HG03442 (cell line): ENCODE measurements around the gene INSRR.

Experiments
- ATAC-seq: cut with Tn5 transposase; IDR thresholded peaks from one replicate; pipeline ENCODE4 v1.9.1; 2021; ENCODE audit warnings: mild to moderate bottlenecking, moderate library complexity; ENCODE audit not compliant: unreplicated experiment

Gene INSRR

DNA sequence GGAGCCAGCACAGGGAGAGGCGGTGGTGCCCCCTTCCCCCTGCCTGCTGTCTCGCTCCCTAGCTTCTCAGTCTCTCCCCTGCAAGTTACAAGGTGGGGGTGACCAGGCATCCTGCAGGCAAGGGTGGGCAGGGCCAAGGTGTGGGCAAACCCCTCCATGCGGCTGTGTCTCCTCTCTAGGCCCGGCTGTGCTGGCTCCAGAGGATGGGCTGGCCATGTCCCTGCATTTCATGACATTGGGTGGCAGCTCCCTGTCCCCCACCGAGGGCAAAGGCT is 16.4 kb upstream of the INSRR start:
- ATAC-seq, result no peak

DNA sequence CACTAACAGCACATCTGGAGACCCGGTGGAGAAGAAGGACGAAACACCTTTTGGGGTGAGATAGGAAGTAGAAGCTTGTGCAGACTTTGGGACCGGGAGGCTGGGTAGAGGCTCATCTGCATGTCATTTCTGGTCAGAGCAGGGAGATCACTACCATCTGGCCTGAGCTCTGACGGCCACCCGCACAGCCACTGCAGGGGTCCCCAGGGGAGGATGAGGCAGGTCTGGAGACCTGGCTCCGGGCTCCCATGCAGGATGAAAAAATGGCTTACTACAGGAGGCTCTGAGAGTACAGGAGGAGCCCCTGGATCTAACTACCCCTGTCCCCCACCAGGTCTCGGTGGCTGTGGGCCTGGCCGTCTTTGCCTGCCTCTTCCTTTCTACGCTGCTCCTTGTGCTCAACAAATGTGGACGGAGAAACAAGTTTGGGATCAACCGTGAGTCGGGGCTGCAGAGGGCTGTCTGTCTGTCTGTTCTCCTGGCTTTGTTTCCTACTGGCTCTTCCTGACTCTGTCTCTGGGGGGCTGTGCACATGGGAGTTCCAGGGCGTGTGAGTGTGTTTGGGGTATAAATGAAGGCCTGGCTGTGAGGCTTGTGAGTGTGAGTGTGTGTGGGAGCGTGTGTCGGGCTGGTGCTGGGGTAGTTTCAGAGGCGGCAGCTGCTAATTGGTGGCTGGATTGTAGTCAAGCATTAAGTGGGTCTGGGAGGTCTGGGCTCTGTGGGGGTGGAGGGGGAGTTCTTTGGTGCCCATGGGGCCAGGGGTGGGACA is 15.8 kb upstream of the INSRR start:
- ATAC-seq, result no peak

DNA sequence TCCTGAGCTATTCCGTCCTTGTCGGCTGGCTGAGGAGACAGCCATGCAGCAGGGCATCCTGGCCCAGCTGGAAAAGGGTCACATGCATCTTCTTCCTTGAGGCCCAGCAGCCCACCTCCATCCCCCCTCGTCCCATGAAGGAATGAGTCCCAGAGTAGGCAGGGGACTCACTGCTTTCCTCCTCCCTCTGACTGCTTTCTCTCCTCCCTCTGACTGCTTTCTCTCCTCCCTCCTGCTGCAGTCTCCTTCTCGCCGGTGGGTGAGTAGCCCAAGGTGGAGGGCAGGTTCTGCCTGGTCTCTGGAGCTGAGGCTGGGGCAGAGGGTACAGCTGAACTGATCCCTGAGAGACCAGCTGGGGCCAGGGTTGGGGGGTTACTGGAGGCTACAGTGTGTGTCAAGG is 15.2 kb upstream of the INSRR start:
- no peak for ATAC-seq

DNA sequence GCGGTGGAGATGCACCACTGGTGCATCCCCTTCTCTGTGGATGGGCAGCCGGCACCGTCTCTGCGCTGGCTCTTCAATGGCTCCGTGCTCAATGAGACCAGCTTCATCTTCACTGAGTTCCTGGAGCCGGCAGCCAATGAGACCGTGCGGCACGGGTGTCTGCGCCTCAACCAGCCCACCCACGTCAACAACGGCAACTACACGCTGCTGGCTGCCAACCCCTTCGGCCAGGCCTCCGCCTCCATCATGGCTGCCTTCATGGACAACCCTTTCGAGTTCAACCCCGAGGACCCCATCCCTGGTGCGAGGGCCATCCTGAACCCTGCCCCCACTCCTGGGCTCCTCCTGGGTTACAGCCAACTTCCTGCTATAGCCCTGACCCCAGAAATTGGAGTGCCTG is 14.7 kb upstream of the INSRR start:
- no peak for ATAC-seq

DNA sequence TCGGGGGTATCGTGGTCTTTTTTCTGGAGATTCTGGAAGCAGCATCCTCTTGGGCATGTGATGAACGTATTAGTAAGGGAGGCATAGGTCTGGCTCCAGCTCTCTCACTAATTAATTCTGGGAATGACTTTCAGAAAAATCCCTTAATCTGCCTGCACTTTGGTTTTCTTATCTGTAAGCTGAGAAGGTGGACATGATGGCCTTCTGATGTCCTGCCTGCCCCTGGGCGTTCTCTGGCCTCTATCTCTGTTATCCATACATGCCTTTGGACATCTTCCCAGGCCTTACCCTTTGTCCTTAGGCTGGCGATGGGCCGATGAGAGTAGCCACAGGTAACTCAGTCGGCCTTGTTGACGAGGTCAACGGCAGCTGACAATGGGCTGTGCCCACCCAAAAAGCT is 10.5 kb upstream of the INSRR start:
- ATAC-seq, result no peak

DNA sequence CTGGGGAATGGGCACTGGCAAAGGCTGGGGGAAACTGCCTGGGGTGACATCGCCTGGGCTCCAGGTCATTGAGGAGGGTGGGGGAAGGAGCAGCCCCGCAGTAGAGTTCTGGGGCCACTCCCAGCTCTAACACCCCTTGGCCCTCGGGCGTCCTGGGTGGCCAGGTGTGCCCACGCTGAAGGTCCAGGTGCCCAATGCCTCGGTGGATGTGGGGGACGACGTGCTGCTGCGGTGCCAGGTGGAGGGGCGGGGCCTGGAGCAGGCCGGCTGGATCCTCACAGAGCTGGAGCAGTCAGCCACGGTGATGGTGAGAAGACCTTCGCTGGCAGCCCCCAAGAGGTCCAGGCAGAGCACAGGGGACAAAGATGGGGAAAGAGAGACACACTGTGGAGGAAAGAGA is 9.4 kb upstream of the INSRR start:
- ATAC-seq, result no peak

DNA sequence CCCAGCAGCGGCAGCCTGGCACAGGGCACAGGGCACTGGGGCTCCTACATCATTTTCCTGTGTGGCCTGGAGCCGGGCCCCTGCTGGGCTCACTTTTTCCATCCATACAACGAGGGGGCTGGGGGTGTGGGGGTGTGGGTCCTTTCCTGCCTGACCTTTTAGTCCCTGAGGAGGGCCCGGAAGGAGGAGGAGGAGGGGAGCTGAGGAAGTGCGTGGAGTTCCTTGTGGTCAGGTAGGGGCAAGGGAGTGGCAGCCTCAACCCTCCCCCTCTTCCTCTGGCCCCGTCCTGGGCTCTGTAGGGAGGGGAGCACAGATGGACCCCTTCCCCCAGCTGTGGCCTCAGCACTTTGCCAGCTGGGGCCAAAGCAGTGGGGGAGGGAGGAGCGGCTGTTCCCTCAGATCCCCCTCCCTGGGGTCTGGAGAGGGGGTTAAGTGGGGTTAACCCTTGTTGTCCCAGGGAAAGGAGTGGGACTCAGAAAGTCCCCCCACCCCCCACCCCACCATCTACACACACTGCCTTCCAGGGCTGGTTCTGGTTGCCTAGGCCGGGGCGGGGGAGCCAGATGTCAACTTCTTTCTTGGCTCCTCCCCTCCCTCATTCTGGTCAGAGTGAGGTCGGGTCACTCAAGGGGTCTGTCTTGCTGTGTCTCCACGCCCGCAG is 7.5 kb upstream of the INSRR start:
- no peak for ATAC-seq

DNA sequence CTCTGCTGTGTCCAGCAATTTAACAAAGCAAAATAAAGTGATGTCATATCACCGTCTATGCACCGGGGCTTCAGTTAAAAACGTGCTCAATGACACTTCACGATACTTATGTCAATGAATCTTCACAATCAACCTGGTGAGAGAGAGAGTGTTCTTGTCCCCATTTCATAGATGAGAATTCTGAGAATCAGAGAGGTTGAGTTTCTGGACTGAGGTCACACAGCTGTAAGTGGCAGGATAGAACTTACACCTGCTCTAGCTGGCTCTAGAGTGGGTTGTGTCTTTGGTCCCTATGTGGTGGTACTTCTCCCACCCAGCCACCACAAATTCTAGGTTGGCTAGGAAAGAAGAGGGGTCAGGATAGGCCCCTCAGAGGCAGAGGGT is 6.9 kb upstream of the INSRR start:
- ATAC-seq, result no peak

DNA sequence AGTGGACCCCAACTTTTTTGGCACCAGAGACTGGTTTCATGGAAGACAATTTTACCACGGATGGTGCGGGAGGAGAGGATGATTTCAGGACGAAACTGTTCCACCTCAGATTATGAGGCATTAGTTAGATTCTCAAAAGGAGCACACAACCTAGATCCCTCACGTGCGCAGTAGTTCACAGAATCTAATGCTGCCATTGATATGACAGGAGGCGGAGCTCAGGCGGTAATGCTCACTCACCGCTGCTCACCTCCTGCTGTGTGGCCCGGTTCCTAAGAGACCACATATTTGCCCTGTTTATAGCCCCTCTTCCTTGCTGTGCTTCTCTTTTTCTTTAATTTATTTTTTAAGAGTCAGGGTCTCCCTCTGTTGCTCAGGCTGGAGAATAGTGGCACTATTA is 6.3 kb upstream of the INSRR start:
- no peak for ATAC-seq

DNA sequence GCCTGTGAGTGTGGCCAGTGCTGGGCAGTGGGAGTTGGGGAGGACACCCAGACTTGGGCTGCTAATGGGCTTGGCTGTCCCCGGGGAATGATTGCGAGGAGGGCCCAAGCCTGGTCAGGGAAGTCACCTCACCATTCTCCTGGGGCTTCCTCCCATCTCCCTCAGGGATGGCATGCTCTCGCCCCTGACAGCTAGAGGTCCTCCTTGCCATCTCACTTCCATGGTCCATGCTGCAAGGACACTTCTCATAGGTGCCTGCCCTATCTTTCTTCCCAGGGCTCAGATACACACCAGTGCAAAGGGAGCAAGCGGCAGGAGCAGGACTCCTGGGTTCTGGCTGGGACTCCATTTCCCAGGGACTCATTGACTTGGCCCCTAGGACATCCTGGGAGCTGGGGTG is 5.9 kb upstream of the INSRR start:
- ATAC-seq, result no peak

DNA sequence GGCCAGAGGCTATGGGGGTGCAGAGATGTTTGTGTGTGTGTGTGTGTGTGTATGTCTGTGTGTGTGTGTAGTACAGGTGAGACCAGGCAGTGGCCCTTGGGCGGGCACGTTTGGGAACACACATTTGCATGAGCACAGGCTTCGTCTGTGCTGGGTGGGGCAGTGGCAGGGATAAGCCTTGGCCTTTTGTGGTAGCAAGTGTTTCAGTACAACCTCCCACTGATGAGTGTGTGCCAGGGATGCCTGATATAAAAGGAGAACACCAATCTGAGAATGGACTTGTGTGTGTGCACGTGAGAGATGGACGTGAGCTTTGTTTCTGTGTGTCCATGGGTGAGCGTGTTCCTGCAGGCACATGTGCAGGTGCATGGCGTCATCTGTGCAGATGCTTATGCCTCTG is 4.7 kb upstream of the INSRR start:
- ATAC-seq, result no peak

DNA sequence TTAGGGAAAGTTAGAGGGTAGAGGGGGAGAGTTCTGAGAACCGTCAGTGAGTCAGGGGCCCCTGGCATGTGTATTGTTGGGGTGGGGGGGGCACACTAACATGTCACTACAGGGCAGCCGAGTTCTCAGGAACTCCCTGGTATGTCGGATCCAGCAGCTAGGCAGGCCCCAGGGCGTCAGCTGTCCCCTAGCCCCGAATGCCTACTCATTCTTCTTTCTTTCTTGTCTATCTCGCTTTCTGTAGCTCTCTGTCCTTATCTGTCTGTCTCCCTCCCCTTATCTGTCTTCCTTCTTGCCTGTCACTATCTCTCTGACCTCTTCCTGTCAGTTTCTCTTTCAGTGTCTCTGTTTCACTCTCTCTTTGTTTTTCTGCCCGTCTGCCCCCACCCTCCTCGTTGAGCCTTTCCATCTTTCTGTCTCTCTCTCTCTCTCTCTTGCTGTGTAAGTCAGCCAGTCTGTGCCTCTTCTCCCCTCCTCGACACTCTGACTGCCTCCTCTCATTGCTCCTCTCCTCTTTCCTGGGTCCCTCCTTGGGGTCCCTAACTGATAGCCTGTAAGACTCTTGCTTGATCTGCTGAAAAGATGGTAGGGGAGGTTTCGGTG is 4.2 kb upstream of the INSRR start:
- no peak for ATAC-seq

DNA sequence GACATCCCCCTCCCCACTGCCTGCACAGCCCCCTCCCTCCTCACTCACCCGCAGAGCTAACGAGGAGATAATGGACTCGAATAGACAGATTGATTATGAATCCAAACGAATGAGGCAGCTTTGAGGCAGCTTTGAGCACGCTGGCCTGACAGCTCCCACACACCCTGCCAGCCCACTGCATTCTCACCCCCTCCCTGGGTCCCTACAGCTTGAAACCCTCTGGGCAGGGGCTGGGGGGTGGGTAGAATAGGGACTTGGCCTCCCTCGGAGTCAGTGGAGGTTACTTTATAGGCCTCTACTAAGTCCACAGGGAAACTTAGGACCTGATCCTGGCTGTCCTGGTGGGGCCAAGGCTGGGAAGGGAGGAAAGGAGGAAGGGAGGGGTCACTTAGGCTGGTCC is 3.7 kb upstream of the INSRR start:
- no peak for ATAC-seq

DNA sequence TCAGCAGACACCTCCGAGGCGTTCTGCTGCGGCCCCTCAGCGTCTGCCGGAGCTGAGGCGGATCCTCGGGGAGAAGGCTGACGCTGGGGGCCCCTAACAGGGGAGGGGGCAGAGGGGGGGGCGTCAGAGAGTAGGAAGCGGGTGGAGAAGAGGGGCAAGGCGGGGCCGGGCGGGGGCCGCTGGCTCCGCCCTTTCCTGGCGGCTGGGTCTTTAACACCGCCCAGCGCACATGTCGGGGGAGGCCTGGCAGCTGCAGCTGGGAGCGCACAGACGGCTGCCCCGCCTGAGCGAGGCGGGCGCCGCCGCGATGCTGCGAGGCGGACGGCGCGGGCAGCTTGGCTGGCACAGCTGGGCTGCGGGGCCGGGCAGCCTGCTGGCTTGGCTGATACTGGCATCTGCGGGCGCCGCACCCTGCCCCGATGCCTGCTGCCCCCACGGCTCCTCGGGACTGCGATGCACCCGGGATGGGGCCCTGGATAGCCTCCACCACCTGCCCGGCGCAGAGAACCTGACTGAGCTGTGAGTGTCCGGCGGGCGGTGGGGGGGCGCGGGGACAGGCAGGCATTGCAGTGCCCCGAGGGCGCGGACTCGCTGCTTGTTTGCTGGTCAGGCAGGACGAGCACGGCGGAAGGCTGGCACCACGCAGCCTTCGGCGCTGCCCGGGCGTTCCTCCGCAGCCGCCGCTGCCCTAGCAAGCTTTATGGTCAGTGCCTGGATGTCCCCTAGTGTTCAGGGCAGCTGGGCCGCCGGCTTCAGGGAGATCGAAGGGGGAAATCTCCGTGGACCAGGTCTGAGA is 1.9 kb upstream of the INSRR start, which contains the start of gene NTRK1:
Gene NTRK1 (plus strand): TSS at position 238 of the 796 bp plus-strand sequence. CDS start 70 bp downstream, at position 308.
- ATAC-seq, result no peak

DNA sequence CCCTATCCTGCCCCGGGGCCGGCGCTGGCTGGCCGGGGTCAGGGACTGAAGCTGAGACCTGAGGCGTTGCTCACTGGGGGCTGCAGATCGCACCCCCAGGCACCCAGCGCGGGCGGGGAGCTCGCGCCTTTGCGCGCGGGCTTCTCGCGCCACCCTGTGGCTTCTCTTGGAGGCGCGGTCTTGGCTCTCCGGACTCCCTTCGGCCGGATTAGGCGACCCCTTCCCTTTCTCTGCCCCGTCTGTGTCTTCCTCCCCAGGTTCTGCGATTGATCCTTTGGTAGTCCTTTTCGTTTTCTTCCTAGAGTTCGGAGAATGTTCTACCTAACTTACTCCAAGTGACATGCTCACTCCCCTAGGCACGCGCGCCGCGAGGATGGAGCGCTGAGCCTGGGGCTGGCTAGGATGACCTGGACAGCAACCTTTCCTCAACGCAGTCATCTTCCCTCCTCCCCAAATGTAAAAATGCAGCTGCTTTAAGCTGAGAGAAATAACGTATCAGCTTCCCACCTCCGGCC is 1.3 kb upstream of the INSRR start:
- no peak for ATAC-seq

DNA sequence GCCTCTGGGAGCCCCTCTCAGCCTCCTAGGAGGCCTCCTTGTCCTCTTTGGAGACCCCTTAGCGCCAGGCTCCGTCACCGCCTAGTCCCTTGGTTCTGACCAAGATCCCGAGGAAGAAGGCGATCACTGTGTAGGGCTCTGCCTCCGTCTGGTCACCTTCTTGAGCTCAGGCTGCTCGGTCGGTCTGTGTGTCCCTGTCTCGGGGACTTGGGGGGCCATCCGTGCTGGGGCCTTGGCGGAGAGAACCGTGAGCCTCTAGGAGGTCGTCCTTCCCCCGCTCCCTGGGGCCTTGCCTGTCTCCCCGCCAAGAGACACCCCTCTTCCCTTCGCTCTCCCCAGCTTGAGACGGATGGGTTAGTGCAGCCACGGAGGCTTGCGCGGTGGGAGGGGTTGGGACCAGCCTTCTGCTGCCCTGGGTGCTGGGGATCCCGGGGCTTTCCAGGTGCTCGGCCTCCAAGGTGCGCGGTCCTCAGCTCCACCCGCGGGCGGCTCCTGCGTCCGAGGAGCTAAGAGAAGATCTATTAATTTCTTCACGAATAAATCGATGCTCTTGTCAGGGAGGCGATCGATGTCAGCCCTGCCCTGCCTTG is 701 bp upstream of the INSRR start:
- ATAC-seq, result no peak

DNA sequence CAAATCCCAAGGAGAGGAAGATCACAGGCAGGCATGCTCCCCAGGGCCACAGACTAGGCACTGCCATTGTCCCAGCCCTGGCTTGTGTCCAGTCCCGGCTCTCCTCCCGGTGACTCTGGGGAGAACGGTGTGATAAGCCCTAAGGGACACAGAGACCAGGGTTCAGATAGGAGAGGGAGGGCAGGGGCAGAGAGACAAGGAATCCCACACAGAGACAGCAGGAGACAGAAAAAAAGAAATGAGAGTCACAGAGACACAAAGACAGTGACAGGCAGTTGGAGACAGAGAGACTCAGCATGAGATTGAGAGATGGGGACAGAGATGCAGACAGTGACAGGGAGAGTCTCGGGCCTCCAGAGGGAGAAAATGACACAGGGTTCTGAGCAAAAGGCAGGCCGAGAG is 361 bp downstream of the INSRR start:
- no peak for ATAC-seq

DNA sequence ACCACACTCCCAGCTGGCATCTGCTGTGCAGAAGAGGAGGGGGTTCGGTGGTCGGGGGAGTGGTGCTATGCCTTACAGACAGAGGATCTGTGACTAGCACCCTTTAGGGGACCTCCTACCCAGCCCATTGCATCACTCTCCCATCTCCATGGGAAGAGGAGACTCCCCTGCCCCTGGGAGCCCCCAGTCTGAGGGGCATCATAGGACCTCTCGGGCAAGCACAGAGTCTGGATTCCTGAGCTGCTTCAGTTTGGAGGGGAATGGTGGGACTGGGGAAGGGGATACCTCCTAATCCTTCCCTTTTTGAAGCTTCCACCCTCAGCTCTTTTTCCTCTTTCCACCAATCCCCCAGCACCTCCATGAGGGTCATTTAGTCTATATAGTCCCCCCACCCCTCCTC is 1.4 kb downstream of the INSRR start:
- ATAC-seq, result no peak

DNA sequence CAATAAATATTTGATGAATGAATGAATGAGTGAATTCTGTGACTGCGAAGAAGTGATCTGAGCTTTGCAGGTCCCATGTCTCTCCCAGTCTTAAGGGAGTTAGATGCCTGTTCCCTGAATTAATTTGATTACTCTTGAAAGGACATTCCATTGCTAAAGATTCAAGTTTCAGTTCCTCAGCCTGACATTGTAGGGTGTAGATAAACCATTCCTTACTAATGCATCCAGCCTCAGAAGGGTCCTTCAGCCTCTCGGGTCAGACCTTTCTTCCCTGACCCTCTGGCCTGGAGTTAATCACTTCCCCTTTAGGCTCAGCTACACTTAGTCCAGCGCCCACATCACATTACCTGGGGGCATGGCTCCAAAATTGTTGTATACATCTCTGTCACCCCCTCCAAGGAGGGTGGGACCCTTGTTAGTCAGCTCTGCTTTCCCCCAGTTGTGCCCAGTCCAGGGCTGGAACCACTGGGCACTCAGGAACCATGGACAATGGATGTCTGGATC is 2.6 kb downstream of the INSRR start:
- ATAC-seq, result no peak

DNA sequence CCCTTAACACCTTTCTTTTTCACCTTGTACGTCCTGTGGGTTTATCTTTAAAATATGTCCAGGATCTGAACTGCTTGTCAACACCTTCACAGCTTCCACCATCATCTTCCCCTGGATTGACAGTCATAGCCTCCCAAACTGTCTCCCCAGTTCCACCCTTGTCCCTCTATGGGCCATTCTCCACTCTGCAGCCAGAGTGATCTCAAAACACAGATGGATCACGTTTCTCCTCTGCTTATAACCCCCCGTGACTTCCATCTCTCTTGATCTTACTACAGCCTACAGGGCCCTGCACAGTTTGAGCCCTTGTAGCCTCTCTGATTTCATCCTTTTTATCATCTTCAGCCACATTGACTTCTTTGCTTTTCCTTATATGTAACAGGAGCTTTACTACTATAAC is 4.3 kb downstream of the INSRR start:
- ATAC-seq, result no peak

DNA sequence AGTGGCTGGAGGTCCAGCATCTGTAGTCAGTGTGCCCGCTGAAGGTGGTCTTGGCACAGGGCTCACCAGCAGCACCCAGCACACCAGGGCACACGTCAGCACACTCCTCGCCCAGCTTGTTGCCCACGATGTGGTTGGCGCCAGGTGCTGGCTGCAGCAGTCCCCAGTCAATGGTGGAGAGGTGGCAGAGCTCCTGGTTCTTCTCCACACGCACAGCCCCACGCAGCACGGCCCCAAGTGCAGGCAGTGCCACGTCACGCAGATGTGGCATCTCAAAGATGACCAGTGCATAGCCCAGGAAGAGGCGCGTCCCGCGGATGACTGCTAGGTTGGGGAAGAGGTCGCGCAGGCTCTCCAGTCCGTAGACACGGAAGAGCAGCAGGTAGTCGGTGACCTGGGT is 5.2 kb downstream of the INSRR start:
- ATAC-seq, result no peak
